C4-2B (cell line): ENCODE results near the gene HSP90B1.

Experiments used
- CTCF ChIP-seq: fragments of 450-650 bp; conservative IDR thresholded peaks from 2 replicates; pipeline ENCODE4 v1.5.1; 2017; ENCODE audit warnings: mild to moderate bottlenecking
- ZFX ChIP-seq: fragments of 450-650 bp; IDR thresholded peaks from 2 replicates; pipeline ENCODE4 v1.6.1; 2017

- no peak for TF ChIP-seq CTCF
- TF ChIP-seq ZFX: no peak
Measured at GRCh38 chr12:103964805-103965204, 34.6 kb downstream of the HSP90B1 start.
